OCI-M2 (cell line): ENCODE measurements around the gene SPSB3.
"Not testable (repeated sequence)": the region's sequence is repeated elsewhere in the genome, so short reads cannot be mapped to it uniquely, and the experiment has no call there.

ENCODE experiments used
- DNase-seq: peaks from one replicate; lab custom pipeline; 2025; ENCODE audit not compliant: unreplicated experiment; lab: John Stamatoyannopoulos, UW

SPSB3 gene

DNA sequence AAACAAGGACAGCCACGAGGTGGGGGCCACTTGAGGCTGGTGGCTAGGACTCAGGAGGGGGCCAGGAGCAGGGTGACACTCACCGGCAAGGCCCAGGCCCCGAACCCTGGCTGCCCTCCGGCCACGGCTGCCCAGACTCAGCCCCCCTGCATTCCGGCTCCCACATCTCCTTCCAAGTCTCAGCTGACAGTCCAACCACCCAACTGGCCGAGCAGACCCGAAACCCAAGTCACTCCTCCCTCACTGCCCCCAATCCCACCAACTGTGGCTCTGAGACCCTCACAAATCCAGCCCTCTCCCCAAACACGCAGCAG lies 34.9 kb upstream of the SPSB3 start:
- no peak for DNase-seq

DNA sequence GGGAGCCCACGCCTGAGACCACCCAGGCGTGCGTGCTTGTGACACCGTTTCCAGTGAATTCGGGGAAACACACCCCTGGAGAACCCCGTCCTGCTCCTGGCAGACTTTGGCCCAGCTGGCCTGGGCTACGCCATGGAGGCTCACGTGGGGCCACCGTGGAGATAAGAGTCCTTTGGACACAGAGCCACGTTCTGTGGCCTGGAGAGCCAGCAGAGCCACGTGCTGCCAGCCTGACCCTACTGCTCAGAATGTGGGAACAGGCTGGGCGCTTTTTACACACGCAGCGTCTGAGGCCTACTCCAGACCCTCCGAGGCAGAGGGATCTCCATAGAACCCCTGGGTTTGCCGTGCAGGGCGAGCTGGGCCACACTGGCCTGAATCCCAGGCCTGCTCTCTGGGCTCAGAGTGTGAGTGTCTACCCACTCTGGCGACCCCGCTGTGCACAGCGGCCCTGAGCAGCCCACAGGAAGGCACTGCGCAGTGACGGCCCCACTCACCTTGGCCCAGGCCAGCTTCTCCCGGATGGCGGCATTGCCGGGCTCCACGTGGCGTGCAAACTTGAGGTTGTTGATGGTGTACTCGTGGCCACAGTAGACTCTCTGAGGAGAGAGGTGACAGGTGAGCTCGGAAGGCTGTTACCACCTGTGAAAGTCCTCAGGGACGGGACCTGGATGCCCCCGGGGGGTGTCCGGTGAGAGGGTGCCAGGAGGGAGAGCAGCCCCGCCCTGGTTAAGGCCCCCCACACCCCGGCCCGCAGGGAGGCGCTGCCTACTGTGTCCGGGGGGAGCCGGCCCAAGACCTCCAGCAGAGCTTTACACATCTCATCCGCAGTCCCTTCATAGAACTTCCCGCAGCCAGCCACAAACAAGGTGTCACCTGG lies 34.3 kb upstream of the SPSB3 start:
- DNase-seq: no peak

DNA sequence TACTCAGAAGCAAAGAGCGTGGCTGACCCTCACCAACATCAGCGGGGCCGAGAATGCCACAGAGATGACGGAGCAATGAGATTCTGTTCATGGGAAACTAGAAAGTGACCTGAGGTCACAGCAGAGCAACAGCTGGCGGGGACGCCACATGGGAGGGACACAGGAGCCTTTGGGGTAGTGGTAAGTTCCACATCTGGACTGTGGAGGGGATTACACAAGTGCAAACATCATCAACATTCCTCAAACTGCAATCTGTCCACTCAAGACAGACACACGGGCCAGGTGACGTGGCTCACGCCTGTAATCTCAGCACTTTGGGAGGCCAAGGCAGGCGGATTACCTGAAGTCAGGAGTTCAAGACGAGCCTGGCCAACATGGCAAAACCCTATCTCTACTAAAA lies 33.1 kb upstream of the SPSB3 start:
- no peak for DNase-seq

DNA sequence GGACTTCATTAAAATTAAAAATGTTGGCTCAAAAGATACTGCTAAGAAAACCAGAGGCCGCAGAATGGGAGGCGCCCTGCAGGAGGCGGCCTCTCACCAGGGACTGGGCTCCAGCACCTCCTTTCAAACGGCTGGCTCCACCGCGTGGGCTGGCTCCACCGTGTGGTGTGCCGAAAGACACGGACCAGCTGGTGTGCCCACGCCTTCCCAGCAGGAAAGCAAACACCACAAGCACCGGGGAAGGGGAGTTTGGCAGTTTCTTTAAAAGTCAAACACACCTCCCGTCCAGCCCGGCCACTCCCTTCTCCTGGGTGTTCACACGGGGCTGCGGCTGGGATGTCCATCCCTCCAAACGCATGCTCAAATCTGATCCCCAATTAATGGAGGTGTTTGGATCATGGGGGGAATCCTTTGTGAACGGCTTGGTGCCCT lies 30.4 kb upstream of the SPSB3 start:
- no peak for DNase-seq

DNA sequence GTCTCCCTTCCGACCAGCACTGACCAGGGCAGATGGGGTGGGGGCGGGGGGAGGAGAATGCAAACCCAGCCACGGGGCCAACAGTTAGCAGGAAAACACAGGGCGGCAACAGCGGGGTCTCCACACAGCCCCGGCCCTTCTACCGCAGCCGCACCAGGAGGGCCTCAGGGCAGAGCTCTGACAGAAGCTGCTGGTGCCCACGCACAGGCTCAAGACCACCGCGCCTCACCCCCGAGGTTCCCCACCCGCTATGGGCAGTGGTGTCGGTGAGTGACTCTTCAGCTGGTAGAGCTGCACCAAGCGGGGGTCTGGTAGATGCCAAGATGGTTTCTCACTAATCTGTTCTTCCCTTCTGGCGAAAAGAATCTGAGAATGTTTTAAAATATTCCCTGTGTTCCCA lies 28.2 kb upstream of the SPSB3 start:
- no peak for DNase-seq

DNA sequence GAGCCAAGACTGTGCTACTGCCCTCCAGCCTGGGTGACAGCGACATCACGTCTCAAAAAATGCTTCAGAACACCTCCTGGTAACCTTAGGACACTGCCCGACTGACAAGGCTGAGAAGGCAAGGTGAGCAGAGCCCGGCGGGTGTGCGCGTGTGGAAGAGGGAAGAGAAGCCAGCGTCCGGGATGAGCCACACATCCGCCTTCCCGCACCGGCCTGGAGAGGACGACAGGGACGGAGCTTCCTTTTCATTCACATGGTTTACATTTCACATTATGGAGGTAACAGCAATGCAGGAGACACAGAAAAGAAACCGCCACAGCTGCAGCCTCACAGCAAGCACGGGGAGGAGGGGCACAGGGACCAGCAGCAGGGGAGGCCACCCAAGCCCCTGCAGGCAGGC lies 27.7 kb upstream of the SPSB3 start:
- no peak for DNase-seq

DNA sequence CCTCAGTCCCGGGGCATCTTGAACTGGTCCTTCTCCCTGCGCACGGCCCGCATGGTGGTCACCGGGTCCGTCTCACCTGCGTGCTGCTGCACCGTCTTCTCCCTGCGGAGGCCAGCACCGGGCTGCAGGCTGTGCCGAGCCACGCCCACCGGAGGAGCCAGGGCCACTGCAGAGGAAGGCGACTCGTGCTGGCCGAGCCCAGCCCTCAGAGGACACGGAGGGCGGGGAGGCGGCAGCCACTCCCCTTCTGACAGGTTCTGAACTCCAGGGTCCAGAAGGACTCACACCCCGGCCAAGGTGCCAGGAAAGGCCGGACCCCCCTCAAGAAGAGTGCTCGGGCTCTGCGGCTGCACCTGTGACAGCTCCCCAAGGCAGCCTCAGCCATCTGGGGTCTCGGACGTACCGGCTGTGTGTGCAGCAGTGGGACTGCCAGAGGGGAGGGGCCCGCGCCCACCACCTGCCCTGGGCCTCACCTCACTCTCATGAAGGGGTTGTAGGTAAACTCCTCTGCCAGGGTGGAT lies 27.0 kb upstream of the SPSB3 start:
- DNase-seq: no peak

DNA sequence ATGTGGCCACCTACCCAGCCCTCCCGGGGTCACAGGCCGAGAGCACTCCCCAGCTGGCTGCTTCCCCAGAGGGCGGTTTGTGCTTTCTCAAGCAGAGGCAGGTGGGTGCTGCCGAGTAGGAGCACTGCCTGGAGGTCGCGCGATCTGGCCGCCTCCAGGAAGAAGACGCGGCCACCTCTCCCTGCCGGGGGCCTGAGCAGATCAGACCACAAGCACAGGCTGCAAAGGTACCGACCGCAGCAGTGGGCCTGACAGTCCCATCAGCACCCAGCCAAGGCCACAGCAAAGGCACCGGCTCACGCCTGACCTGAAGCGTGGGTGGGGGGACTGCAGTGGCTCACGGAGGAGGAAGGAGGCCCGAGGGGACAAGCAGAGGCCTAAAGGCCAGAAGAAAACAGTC lies 26.3 kb upstream of the SPSB3 start:
- no peak for DNase-seq

DNA sequence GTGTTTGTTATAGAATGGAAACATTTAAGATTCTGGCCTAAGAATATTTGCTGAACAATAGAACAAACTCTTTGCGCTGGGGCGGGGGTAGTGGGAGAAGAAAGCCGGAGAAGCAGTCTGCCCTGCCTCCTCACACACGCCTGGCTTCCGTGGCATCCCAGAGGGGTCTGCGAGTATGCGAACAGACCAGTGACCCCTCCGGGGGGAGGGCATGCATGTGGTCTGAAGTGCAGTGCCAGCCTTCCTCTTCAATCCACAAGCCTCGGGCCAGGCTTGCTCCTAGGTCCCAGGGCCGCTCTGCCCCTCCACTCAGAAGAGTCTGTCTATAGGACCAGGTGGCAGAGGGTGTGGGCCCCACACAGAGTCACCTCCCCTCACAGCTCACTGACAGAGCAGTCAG lies 25.3 kb upstream of the SPSB3 start:
- no peak for DNase-seq

DNA sequence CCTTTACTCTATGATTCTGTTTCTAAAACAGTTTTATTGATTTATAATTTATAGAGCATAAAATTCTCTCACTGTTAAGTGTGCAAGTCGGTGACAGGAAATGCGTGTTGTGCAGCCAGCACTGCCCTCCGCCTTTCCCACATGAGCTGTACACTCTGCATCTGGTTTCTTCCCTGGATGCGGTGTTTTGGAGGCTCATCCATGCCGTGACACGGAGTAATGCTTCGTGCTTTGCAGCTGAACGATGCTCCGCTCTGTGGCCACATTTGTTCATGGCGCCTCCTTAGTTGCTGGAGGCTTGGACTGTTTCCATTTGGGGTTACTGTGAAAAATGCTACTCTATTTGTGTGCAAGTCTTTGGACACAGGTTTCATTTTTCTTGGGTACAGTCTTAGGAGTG lies 18.3 kb upstream of the SPSB3 start:
- no peak for DNase-seq

DNA sequence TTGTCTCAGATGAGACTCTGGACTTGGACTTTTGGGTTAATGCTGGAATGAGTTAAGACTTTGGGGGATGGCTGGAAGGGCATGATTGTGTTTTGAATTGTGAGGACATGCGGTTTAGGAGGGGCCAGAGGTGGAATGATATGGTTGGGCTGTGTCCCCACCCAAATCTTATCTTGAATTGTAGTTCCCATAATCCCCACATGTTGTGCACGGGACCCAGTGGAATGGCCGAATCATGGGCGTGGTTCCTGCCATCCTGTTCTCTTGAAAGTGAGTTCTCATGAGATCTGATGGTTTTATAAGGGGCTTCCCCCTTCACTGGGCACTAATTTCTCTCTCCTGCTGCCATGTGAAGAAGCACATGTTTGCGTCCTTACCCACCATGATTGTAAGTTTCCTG lies 16.9 kb upstream of the SPSB3 start:
- not testable (repeated sequence) for DNase-seq

DNA sequence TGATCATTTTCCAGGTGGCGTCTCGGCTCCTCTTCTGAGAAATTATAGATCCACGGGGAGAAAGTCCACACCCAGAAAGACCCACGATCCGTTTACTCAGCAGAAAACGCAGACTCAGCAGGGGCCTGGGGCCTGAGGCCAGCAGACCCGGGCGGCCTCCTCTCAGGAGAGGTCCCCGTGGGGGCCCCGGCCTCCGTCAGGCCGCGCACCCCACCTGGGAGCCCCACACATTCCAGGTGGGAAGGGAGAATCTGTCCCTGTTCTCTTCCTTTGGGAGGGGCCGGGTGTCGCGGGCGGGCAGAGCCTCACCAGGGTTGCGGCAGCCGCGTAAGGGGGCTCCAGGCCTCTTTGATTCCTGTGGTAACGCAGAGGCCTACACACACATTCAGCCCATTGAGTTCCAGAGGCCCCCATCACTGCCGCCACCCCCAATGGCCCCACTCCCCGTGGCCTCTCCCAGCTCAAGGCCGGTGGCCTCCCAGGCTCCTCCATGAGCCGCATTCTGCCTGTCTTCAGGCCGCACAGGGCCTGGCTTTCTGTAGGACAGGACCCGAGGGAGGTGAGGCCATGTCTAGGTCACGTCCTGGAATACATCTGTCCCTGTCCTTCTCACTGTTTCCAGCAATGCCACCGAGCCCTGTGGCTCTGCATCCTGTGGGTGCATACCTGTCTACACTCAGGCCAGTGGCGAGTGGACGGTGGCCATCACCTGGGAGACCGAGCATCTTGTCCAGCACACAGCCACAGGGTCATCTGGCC lies 12.7 kb upstream of the SPSB3 start:
- DNase-seq: no peak

DNA sequence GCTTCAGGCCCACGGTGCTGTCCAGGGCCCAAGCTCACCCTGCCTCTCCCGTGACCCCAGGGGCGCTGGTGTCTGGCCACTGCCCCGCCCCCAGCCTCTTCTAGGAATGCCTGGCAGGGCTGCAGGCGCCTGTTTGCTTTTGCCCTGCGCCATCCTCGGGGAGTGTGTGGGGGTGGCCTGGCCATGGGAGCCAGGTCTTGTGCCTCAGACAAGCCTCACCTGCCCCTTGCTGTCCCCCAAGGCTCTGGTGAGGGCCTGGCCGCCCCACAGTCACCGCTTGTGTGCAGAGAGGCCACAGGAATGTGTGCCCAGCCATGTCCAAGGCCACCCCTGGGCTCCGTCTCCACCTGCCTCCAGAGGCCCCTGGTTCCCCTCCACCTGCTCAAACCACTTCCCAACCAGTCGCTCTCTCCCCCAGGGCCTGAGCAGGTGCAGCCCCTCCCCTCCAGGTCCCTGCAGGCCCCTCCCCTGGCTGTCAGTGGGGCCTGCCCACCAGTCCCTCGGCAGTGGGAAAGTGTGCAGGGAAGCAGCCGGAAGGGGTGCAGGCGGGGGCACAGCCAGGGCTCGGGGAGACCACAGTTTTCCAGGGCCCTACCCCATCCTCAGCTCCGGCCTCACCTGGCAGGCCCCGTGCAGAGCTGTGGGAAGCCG lies 12.0 kb upstream of the SPSB3 start:
- no peak for DNase-seq

DNA sequence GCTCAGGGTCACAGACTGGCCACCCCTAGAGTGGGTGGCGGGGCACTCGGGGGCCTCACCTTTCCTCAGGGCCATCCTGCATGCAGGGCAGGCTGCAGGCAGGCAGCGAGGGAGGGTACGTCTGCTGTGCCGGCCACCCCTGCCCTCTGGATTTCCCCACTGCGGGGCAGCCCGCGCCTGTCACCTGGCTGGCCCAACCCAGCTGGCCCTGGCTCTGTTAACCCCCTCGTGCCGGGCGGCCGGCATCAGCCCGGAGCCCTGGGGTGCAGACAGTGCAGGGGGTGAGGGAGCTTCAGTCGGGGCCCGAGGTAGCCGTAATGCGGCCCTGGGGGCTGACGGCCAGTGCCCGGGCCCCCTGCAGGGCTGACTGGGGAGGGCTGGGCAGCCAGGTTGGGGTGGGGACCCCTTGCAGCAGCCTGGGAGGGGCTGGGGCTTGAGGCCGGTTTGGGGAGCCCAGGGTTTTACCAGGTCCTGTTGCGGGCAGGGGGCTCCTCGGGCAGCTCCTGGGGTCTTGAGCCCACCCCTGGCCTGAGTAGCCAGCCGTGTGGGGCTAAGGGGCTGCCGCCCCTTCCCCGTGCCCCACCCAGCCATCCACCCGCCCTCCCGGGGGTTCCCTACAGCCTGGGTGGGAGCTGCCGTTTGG lies 11.3 kb upstream of the SPSB3 start, which contains the start of gene IGFALS:
Gene IGFALS, minus strand, starts transcription at position 128 of the 643 bp plus-strand sequence. Its CDS starts 53 bp downstream, at position 75.
- DNase-seq: no peak

DNA sequence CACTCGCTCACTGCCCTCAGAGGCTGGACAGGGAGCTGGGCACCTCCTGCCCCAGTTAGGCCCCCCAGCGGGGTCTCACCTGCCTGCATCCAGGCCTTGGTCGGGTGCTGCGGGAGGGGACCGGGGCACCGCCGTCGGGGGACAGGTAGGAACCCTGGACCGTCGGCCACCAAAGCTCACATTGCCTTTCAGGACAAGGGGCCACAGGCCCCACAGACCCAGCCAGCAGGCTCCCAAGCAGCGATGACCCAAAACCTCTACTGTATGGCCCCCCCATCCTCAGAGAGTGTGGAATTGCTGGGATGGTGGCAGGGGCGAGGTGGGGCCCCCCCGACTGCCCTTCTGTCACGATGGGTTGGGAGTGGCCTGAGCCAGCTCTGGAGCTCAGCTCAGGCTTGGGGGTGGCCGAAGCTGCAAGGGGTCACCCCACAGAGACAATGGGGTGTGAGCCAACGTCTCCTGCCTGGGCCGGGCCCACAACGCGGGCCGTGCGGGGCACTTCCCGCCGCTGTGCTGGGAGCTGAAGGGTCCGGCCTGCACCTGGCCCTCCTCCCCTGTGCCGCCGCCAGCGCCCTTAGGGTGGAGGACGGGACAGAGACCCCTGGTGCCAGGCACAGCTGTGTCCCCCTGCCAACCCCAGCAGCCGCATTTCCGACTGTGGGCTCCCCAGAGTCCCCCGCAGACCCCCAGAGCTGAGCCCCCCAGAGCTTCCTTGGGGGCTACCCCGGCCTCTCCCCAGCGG lies 10.6 kb upstream of the SPSB3 start:
- no peak for DNase-seq

DNA sequence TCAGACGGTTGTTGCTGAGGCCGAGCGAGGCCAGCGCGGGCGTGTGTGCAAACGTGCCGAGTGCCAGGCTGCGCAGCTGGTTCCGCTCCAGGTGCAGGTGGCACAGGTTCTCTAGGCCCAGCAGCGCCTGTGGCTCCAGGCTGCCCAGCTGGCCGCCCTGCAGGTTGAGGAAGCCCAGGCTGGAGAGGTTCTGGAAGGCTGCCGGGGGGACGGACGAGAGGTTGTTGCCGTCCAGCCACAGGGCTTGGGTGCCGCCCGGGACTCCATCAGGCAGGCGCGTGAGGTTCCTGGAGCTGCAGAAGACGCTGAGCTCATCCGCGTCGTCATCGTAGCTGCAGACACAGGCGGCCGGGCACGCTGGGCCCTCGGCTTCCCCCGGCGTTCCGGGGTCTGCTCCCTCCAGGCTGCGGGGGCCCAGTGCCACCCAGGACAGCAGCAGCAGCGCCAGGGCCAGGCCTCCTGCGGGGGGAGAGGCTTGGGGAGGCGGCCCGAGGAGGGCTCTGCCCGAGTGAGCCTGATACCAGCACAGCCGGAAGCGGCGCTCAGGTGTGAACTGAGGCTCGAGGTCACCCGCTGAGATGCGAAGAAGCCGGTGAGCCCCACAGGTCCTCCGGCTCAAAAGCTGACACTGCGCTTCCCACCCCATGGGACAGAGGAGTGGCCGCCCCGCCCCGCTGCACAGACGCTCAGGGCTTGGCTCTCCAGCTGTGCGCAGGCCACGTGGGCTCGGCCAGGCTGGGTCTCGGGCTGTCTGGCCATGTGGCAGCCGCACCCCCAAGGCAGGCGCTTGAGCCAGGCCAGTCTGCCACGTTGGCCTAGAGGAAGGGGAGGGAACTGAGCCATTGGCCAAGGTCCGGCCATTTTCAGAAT lies 9.8 kb upstream of the SPSB3 start:
- no peak for DNase-seq

DNA sequence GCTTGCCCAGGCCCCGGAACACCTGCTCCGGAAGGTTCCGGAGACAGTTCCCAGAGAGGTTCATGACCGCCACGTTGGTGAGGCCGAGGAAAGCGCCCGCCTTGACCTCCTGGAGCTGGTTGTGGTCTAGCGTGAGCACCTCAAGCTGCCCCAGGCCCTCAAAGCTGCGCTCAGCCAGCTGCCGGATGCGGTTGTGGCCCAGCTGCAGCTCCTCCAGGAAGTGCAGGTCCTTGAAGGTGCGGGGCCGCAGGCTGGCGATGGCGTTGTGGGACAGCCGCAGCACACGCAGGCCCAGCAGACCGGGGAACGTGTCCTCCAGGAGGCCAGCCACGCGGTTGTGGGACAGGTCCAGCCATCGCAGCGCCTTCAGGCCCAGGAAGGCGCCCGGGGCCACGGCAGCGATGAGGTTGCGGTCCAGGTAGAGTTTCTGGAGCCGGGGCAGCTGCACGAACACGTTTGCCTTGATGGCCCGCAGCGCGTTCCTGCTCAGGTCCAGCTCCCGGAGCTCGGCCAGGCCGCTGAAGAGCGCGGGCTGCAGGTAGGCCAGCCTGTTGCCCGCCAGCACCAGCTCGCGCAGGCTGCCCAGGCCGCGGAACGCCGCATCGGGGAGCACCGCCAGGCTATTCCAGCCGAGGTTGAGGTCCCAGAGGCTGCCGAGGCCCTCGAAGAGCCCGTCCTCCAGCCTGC lies 9.0 kb upstream of the SPSB3 start:
- DNase-seq: no peak

DNA sequence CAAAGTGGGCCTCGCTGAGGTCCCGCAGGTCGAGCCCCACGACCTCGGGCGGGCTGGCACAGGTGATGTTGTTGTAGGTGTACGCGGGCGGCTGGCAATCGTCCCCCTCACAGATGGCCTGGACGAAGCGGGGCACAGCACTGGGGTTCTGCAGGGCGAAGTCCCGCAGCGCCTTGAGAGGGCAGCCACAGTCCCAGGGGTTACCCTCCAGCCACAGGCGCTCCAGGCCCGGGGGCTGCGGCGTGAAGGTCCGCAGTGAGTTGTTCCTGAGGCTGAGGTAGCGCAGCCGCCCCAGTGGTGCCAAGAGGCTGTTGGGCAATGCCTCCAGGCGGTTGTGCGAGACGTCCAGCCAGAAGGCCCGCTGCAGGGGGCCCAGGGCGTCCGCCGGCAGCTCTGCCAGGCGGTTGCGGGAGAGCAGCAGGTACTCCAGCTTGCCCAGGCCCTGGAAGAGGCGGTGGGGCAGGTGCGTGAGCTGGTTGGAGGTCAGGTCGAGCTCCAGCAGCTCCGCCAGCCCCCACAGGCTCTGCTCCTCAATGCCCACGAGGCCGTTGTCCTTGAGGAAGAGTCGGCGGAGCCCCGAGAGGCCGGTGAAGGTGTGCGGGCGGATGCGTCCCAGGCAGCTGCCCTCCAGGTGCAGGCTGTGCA lies 8.4 kb upstream of the SPSB3 start:
- DNase-seq: no peak

DNA sequence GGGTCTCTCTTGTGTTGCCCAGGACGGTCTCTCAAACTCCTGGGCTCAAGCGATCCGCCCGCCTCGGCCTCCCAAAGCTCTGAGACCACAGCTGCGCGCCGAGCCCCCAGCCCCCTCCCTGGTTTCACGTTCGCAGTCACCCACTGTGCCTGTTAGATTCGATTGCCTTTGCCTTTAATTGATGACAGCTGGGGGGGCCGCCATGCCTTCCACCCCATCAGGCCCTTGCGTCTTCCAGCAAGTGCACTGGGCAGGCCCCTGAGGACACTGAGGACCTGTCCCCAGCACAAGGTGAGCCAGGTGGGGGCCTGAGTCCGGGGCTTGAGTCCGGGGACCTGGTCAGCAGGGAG lies 7.9 kb upstream of the SPSB3 start:
- no peak for DNase-seq
